Activated CD4-positive, alpha-beta T cell treated with anti-CD3 and anti-CD28 coated beads, Interleukin-2, Interleukin-4, amounts not matched to agents 100 ng/mL and 50 ng/mL, durations not matched to agents 16 hours and 8 hours (primary cell): ENCODE data around the gene FBXL17.

ENCODE experiments used
- DNase-seq: peaks from one replicate; pipeline ENCODE4 v3.0.0-alpha.2; 2020; ENCODE audit warnings: low spot score

FBXL17 gene

DNA sequence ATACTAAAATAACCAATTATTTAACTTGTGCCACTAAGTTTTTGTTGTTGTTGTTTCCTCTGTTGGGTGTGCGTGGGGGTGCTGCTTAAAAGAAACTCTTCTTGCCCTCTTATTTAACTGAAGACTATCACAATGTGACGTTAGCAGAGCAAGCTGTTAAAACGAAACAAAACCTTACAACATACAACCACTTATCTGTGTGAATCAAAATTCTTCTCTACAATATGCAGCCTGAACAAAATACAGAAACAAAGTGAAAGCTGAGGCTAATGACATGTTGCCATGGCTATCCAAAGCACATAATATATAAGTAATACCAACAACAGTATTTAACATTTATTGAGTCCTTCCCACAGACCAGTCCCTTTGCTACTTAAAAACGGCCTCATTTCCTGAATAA lies 291.0 kb downstream of the FBXL17 start:
- DNase-seq = no peak

DNA sequence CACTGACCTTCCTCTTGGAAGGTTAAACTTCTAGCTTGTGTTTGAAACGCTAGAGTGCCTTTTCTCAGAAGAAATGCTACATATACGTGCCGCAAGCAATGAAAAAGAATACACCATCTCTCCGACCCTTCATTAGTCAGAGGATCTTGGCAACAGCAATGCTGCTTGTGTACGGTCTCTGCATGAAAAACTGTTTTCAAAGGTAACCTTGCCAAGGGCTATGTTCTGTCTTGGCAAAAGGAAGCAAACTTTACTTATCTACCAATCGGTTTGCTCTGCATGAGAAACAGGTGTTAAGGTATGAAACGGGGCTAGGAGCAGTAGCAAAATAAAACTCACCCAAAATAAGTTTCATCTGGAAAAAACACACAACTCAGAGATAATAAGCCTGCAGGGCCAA lies 297.8 kb downstream of the FBXL17 start:
- DNase-seq = no peak

DNA sequence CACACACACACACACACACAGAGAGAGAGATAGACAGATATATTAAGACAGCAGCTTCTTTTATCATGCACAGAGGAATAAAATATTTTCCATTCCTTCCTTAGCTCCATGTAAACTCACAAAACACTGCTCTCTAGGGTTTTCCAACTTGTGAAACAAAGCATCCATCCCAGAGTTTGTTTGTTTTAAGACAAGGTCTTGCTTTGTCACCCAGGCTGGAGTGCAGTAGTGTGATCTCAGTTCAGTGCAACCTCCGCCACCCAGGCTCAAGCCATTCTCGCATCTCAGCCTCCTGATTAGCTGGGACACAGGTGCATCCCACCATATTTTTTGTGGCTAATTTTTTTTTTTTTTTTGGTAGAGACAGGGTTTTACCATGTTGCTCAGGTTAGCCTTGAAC lies 298.7 kb downstream of the FBXL17 start:
- DNase-seq = no peak

- no peak for DNase-seq
Measured at GRCh38 chr5:108081707-108082106, 300.2 kb downstream of the FBXL17 start.

DNA sequence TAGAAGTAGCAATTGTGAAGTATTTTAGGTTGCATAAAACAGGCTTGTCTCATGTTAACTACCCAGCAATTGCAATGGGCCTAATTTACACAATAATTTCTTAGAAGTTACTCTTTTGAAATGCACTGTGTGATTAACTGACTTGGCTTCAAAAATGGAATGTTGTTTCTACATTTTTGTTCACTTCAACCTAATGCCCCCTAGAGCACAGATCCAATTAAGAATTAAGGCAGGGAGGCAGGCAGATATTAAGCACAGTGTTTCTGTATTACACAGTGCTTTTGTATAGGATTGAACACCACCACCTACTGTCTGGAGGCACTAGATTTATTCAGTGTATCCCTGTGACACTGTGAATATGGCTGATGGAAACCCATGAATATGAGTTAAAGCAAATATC lies 302.1 kb downstream of the FBXL17 start:
- DNase-seq = no peak

DNA sequence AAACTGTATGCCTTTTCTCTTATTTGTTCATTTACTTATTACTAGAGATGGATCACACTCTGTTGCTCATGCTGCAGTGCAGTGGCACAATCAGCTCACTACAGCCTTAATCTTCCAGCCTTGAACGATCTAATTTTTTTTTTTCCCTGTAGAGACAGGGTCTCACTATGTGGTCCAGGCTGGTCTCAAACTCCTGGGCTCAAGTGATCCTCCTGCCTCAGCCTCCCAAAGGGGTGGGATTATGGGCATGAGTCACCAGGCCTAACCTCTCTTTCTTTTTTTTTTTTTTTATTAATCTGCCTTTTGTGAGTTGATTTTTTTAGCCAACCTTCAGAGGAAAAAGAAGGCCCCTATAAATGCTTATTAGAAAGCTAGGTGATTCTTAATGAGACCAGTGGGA lies 303.0 kb downstream of the FBXL17 start:
- DNase-seq = no peak

DNA sequence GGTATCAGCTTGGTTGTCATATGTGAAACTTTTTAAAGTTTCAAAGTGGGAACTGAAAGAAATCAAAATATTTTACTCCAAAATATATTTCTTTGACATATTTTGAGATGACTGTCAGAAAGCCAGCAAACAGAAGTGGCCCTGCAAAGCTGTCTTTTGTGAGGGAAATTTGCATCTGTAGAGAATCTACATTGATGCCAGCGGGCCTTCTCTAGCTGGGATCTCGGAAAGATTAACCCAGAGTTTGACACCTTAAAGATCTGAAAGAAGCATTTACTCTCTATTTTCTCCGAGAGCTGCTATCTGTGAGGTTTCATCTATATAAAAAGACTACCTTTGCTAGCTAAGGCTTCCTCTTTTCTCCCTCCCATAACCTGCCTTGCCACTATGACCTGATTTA lies 303.6 kb downstream of the FBXL17 start:
- DNase-seq = no peak

- no peak for DNase-seq
Measured at GRCh38 chr5:108074626-108075025, 307.3 kb downstream of the FBXL17 start.

DNA sequence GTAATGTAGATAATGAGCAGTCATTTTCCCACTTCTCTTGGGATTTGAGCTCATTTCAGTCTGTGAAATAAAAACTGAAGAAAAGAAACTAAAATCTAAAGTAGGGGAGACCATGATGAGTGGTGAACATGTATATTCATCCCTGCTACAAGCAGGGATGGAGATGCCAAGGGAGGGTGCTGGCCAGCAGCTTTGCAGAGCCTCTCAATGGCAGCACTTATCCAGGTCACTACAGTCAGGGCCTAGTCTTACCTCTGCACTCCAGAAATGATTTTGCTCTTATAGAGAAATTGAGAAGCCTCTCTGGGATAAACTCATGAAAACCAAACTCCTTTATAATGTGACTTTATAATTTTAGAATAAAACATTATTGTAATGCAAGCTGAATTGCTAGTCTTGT lies 317.6 kb downstream of the FBXL17 start:
- DNase-seq = no peak

GRCh38 chr5:108061941-108062340 lies 320.0 kb downstream of the FBXL17 start:
- DNase-seq = no peak

DNA sequence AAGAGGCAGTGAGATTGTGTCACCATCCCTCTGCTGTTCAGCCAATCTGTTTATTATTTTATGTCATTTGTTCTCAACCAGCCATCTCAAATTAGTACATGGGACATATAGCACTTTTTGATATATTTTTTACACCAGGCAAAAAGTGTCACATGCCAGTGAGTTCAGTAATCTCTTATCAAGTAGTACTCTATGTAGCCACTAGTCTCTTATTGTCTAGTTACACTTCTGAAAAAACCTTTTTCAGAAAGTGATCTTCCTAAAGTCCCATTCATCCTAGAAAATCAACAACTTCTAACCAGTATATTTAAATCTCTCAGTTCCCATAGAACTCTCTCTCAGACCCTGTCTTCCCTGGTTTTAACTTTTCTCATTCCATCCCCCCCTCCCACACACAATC lies 321.6 kb downstream of the FBXL17 start:
- DNase-seq = no peak

DNA sequence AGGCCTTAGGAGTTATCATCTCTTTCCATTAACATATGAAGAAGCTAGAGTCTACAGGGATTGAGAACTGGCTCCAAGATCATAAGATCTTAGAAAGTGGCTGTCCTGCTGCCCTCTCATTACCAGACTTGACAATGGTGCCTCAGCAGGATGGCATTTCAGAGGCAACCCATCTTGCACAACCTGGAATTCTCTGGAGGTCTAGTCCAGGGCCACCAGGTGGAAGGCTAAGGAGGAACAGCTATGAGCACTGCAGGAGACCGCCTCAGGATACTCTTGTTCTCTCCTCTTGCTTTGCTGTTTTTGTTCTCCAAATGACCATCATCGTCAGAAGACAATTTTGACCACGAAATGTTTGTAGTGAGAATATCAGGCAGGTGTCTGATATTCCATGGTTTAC lies 322.6 kb downstream of the FBXL17 start:
- no peak for DNase-seq

DNA sequence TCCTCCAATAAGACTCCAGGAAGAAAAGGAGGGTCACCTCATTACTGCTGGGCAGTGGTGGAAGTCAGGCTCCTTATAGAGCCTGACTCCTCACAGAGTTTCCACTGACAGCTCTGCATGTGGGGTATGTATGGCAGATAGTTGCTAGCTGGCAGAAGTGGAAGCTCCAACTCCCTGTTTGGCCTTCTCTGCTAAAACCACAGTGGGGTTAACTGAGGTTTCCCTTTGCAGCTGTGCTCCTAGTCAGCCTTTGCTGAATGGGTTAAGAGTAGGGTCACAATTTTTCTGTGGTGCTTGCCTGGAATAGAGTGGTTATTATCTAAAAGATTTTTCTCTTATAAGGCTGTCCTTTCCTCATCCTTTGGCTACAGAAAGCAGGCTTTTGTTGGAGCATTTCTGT lies 327.5 kb downstream of the FBXL17 start:
- DNase-seq = no peak

DNA sequence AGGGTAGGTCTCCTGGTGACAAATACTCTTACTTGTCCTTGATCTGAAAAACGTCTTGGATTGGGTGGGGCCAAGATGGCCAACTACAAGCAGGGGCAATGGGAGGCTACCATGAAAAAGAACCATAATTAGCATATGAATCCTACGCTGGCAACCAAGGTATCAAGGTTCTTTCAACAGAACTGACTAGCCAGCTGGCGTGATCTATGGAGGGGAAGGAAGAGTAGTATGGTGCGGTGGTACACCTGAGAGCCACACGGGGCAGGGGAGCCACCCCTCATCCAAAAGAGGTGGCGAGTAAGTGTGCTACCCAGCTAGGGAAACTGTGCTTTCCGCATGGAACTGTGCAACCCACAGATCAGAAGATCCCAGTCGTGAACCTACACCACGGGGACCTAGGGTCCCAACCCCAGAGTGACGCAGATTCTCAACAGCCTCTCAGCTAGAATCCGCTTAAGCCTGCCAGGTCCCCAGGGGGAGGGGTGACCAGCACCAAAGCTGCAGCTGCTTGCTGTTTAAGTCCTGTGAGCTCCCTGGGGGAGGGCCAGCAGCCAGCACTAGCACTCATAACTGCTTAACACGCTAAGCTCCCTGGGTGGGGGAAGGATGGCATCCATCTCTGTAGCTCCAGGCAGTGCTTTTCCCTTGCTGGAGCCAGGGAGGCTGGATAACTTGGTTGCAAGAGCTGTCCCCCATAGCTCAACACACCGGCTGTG lies 334.8 kb downstream of the FBXL17 start:
- no peak for DNase-seq

- no peak for DNase-seq
Measured at GRCh38 chr5:108036482-108036881, 345.4 kb downstream of the FBXL17 start.

DNA sequence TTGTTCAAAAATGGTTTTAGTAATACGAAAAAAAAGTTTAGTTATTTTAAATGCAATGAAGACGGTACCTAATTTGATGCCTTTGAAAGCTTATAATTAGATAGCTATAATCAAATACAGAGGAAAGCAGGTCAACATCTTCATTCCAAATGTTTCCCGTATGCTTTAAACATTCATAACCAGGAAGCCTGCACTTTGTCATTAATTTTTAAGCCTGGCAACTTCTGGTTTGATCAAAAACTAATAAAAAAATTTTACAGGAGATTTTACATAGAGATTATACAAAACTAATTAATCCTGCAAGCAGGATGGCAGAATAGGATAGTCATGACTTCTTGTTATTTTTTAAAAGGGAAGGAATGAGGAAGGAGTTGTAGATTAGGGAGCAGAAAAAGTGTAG lies 353.0 kb downstream of the FBXL17 start:
- DNase-seq = no peak

GRCh38 chr5:108028412-108028811 lies 353.5 kb downstream of the FBXL17 start:
- DNase-seq = no peak

GRCh38 chr5:108025957-108026356 lies 355.9 kb downstream of the FBXL17 start:
- no peak for DNase-seq

GRCh38 chr5:108024986-108025385 lies 356.9 kb downstream of the FBXL17 start:
- DNase-seq = no peak

DNA sequence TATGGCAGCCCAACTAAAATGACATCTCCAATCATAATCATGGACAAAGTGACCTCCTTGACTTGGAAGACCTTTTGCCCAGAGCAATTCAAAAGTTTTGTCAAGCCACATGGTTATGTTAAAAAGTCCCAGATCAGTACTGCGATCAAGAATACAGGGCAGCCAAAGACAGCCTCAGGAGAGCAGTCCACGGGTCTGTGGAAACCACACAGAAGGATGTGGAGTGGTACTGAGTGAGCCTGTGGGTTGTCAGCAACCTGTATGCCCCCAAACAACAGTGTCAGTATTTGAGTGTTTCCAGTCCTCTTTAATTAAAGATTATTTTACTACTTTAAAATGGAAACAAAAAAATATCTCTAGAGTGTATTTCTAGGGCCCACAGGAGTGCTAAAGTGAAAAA lies 365.8 kb downstream of the FBXL17 start:
- DNase-seq = no peak

DNA sequence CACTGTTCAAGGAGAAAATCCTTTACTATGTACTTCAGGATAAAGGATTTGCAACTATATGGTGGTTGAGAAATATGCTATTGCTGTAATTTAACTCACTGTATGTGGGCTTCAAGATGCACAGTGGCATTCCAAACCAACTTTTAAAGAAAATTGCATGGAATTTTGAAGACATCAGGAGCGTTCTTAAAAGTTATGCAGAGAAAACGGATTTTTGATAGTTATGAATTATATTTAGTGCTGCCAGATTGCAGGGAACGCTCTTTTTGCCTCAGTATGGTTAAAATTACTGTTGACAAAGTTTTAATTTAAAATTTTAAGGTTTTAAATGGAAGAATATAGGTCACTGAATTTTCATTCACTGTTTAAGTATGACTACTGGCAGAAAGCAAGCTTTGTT lies 375.1 kb downstream of the FBXL17 start:
- DNase-seq = no peak

DNA sequence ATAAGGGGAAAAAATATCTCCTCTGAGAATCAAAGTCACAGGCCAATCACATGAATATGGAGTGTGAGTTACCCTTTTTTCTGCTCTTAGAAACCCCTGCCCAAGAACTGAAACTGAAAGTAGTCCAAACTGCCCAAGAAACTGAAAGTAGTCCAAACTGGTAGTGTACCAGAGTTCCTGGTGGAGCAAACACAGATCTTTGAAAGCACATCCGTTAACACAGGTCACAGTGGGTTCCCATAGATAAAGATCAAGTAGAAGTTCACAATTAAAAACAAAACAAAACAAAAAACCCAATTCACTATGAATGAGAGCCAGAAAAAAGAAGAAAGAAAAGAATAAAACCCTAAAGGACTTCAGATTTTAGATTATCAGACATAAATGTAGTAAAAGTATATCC lies 378.7 kb downstream of the FBXL17 start:
- DNase-seq = peak; percentile 42

DNA sequence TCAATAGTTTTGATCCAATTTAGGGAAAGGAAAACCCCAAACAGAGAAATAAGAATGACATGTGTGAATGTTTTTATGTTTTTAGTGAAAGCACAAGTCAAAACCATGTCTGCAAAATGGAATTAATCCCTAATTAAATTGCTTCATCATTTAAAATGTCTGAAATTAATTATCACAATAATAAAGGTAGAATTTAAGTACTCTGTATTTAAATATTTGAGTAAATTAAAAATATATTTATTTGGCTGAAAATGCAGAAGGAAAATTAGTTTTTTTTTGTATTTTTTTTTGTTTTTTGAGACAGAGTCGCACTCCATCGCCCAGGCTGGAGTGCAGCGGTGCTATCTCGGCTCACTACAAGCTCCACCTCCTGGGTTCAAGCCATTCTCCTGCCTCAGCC lies 380.7 kb downstream of the FBXL17 start:
- no peak for DNase-seq

GRCh38 chr5:107997338-107997980 lies 384.4 kb downstream of the FBXL17 start:
- DNase-seq = no peak
